DMS 273 (cell line): ENCODE measurements around the gene METRN.
"Not testable (repeated sequence)": the region's sequence is repeated elsewhere in the genome, so short reads cannot be mapped to it uniquely, and the experiment has no call there.

Experiments used
- DNase-seq: peaks from one replicate; lab custom pipeline; 2025; ENCODE audit not compliant: unreplicated experiment; lab: John Stamatoyannopoulos, UW

Gene METRN

DNA sequence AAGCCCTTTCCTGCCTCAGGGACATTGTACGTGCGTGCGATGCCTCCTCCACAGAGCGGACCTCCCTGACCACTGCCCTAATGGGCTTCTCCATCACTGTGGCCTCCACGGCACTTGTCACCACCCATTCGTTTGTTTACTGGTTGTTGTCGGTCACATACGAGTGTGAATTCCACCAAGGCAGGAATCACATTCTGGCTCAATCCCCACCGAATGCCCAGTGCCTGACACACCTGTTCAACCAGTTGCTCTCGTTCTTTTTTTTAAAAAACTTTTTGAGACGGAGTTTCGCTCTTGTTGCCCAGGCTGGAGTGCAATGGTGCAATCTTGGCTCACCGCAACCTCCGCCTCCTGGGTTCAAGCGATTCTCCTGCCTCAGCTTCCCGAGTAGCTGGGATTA lies 23.7 kb upstream of the METRN start:
- not testable (repeated sequence) for DNase-seq

DNA sequence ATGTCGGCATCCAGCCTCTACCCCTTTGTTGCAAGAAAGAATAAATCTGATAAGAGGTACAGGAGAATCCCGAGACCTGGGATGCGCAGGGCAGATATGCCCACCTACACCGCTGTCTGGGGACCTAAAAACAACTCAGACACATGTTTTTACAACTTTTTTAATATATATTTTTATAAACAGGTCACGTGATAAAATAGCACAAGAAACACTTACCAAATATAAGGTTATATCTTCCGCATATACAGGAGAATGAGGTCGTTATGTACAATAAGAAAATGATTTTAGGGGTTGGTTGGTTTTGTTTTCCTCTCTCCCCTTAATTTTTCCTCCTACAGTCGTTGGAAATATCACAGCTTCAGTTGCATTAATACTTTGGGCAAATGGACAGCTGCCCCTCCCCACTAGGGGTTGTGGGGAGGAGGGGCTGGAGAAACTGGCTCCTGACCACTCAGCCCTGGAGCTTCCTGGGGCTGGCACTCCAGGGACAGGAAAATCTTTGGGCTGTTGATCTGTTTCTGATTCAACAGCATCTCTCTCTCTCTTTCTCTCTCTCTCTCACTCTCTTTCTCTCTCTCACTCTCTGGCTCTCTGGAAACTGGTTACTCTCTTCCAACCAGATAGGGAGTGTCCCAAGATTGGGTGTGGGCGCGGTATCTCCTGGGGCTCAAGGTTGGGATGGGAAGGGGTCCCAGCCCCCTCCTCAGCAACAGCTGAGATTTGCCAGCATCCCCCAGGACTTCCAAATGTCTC lies 22.4 kb upstream of the METRN start:
- DNase-seq = no peak

DNA sequence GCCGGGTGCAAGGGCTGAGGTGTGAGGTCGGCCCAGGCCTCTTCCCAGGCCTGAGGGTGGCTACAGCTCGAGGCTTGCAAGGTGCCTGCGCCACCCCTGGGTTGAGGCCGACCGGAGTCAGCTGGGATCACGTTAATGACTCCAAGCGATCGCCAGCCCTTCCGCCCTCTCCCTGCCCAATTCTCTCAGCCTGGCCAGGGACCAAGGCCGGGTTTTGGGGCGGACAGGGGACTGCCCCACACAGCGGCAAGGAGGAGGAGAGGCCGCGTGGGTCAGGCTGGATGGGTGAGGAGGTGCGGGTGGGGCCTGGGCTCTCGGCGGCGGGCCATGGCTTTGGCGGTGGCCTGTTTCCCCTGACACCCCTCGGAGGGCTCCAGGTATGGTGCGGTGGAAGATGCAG lies 21.6 kb upstream of the METRN start:
- no peak for DNase-seq

DNA sequence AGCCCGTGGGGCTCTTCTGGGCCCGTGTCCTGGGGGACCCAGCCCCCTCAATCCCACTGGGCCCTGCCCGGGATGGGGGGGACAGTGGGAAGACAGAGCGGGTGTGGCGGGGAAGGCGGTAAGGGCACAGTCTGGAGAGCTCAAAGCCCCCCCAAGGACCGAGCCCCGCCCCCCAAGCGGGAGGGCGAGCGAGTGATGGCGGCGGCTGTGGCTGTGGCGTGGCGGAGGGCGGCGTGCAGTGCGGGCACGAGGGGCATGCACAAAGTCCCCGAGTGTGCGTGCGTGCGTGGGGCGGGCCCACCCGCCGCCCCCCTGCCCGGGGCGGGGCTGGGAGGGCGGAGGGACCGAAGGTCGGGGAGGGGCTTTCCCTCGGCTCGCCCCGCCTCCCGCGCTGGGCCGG lies 21.2 kb upstream of the METRN start:
- no peak for DNase-seq

DNA sequence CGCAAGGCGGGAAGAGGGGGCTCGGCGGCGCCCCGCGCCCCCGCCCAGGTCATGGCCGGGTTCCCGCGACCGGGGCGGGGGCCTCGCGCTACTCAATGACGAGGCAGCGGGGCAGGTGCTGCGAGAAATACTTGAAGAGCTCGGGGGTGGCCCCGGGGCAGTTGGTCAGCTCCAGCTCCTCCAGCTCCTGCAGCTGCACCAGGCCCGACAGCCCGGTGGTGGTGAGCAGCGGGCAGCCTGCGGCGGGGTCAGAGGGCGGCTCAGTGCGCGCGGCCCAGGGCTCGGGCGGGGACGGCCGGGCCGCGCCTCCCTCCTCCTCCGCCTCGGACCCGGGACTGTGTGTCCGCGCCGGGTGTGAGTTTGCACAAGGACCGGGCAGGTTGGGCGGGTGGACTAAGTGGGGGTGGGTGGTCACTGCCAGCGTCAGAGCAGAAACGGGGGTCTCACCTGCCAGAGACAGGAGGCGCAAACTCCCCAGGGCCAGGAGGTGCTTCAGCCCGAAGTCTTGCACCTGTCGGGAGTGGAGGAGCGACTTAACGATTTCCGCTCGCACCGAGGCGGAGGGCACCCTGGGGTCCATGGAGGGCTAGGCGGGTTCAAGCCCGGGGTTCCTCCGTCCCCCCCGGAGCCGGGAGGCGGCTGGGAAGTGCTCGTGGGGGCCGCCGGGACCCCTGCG lies 20.6 kb upstream of the METRN start:
- DNase-seq = no peak

DNA sequence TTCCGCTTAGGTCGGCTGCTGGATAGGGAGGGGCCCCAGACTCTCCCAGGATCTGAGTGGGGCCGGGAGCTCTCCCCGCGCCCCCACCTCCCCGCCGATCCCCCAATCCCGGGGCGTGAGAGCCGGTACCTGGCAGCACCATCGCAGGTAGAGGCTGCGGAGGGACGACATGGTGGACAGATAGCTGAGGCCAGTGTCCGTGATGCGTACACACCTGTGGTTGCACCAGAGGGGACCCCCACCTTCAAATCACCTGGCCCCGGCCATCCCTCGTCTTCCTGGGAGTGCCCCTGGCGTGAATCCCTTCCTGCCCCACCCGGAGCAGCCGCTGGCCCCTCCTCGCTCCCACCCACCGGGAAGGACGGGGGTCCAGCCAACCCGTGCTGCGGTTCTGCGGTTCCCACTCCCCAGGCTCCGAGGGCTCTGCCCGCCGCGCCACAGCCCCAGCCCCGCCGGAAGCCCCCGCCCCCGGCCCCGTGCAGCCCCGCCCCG lies 20.0 kb upstream of the METRN start:
- DNase-seq = no peak

DNA sequence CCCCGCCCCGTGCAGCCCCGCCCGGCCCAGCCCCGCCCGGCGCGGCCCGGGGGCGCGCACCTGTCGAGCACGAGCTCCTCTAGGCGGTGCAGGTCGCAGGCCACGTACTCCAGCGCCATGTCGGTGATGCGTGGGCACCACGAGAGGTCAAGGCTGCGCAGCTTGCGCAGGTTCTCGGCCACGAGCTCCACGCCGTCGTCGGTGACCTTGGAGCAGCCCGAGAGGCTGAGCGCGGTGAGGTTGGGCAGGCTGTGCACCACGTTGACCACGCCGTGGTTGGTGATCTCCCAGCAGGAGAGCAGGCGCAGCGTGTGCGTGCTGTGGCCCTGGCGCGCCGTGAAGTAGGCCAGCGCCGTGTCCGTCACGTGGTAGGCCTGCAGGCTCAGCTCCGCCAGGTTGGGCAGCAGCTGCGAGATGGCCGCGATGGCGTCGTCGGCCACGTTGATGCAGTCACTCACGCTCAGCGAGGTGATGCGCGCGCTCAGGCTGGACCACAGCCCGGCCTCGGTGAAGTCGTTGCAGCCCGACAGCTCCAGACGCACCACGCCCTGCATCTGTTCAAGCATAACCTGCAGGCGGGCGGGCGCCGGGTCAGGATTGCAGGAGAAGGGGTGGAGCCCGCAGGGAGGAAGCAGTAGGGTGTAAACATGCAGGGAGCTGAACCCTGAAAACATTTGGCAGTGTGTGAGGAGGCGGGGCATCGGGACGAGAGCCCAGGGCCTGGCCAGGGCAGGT lies 19.4 kb upstream of the METRN start:
- DNase-seq = no peak

DNA sequence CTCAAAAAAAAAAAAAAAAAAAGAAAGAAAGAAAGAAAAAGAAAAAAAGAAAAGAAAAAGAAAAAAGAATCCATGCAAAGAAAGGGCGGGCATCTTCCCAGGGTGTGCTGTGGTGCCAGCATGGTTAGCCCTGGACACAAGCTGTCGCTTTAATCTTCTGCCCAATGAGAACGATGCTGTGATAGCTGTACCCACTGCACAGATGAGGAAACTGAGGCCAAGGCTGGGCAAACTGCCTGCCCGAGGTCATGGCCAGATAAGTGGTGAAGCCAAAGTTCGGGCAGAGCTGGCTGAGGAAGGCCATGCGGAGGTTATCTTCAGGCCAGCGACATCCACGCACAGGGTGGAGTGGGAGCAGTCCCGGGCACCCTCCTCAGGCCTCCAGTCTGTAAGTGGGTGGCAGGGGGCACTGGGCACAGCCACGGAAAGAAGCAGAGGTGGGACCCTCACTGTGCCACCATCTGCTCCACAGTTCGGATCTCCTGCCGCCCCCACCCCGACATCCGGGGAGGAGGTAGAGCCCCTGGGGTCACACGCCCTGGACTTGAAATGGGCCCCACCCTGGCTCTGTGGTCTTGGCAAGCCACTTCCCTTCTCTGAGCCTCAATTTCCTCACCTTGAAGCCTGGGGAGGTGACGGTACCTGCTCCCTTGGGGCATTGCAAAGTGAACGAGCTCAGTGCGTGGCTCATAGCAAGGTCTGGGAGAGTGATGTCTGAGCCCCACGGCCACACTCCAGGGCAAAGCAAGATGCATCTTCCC lies 15.8 kb upstream of the METRN start:
- DNase-seq = no peak

DNA sequence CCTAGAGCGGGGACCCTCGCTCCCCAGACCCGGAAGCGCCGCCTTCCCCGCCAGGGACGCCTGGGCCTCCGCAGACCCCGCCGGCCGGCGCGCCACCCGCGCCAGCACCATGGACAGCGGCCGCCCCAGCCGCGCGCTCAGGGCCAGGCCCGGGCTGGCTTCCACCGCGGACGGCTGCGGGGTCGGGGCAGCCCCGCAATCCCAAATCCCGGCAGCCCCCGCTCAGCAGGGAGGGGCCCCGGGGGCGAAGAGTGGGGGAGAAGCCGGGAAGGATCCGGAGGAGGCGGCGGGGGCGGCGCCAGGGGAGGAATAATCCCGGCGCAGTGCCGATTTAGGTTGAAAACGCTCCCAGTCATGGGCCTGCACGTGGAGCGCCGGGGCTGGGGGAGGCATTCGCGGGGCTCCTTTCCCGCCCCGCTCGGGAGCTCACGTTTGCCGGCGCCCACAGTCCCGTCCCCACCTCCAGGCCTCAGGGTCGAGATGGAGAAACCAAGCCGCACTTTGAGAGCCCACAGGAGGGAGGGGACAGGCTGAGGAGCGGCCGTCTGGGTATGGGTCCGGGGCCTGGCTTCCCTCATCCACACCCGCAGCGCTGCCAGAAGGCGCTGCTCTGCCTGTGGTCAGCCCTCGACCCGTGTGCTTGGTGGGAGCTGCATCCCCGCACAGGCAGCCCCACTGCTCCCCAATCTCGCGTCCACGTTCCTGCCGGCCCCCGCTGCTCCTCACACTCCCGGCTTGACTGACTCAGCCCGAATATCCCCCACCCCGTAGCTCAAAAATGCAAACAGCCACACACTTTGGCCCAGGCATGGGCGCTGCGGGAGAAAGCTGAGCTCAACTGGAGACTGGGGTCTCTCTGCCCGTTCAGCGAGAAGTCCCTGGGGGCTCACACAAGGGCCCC lies 14.0 kb upstream of the METRN start:
- DNase-seq = no peak

DNA sequence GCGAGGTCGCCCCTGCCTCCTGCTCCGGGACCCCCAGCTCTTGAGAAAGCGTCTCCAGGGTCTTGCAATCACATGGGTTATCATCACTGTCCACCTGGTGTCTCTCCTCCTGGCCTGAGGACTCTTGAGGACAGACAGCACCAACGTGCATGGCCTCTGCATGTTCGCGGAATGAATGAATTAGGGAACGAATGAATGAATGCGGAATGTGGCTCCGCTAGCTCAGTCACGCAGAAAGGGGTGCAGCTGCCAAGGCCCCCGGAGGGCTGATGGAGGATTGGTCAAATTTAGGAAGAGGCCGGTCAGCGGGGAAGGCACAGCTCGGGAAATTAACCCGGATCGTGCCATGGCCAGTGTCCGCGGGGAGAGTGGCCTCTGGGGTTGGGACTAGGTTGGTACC lies 12.6 kb upstream of the METRN start:
- DNase-seq = no peak

DNA sequence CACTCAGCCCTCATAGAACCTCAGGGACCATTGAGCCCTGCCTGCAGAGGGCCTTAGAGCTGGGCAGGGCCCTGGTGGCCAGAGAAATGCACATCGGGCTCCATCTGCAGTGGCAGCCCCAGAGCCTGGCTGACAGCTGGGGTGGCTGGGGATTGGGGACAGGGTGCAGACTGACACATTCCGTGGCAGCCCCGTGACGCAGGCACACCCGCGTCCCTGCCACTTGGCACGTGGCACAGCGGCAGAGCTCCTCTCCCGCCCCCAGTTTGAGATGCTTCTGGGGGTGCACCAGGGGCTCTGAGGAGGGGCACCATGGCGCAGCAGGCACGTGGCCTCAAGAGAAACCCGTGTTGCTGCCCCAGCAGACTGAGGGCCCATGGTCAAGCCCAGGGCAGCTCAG lies 11.5 kb upstream of the METRN start:
- DNase-seq = no peak

DNA sequence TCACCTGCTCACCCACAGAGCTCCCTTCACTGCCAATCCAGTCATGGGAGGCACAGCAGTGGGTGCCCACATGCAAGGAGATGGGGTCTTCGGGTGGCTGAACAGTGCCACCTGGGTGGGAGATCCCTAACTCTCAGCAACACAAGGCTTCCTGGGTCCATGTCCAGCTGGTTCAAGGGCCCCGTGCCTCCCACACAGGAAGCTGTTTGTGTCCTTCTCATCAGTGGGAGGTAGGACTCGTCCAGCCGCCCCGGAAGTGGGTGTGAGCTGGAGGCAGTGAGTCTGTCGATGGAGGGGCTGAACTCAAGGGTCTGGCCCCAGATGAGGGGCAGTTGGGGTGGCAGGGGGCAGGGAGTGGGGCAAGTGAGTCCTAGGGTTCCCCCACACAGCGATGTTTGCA lies 10.9 kb upstream of the METRN start:
- DNase-seq = no peak

DNA sequence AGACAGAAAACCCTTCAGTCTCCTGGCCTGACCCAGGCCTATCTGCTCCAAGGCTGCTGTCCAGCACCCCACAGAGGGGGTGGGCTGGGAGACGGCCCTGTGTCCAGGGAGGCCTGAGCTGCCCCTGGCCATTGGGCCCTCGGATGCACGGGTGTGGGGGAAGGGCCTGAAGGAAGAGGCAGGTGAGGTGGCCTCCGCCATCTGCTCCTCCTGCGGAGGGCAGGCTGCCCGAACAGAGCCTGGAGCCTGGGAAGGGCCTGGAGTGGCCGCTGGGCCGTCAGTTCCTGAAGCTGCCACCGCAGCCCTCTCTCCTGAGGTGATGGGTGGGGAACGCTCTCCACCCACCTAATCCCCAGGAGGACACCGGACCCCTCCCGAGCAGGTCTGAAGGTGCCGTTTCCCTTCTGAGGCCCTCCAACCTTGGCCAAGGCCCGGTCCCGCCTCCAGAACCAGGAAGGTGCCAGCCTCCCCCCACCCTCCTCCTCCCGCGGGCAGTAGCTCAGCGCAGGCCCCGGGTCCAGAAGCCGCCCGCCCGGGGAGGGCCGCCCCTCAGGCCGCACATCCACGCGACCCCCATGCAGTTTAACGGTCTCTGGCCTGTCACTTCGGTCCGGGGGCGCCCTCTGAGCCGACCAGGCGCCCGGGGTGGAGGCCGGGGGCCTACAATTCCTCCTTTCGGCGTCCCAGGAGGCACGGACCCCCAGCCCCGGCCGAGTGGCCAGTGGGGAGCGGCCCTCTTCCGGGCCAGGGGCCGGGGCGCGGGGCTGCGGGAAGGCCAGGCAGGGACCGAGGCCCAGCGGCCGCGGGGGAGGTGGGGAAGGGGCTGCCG lies 10.2 kb upstream of the METRN start:
- peak; percentile 69 for DNase-seq

DNA sequence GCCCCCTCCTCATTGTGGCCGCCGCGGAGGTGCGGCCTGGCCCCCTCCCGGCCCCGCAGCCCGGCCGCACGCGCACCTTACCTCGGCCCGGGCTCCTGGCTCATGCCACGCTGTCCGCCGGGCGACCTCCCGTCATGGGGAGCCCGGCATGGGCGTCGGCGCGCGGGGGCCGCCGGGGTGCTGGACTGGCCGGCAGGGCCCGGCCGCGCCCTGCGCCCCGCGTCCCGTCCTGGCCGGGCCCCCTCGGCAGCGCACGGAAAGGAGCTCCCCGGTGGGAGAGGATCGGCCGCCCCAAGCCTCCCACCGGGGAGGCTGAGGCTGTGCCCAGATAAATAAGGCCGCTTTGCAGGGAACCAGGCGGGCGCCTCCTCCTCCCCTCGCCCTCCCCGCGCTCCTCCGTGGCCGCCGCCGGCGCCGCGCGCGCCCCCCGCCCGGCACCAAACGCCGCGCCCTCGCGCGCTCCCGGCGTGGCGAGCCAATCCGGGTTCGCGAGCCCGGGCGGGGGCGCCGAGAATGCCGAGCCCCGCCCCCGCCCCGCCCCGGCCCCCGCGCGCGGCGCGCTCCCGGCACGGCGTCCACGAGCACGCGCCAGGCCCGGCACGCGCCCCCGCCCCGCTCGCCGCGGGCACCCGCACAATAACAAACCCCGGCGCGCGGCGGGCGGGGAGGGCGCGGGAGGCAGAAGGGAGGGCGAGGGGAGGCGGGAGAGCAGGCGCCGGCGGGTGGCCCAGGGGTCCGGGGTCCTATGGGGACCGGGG lies 9.3 kb upstream of the METRN start, which contains the start of gene FBXL16:
TSS of gene FBXL16 (minus strand) at position 371 of the 758 bp plus-strand sequence. CDS start 8,396 bp downstream, outside the sequence.
- peak; percentile 96 for DNase-seq

DNA sequence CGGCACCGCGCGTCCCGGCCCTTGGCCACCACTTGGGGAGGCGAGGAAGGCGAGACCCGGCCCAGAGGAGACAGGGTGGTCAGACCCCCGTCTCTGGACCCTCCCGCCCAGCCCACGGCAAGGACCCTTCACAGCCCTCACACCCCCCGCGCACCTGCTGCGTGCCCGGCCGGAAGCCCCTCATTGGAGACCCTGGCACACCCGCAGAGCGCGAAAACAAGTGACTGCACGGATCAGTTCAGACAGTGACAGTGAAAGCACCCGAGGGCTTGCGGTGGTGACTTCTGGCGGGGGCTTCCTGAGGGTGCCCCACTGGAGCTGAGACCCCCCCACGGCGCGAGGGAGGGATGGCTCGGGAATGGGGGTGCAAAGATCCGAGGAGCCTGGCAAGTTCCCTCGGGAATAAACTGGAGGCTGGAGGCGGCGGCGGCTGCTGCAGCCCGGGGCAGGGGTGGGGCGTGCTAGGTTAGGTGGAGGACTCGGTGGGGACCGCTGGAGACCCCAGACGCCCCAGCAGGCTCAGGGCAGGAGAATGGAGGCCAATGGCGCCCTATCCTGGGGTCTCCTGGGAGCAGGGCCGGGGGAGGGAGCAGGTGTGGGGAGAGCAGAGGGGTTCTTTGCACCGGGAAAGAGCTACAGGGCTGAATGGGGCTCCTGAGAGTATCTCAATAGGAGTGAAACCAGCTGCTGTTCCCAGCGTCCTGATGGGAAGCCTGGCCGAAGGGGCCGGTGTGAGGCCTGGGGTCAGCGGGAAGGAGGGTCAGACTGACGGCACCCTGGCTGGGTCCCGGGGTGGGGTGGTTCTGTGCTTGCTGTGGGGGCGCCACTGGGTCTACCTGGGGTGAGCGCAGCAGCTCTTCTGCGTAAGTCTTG lies 8.5 kb upstream of the METRN start:
- peak; percentile 69 for DNase-seq

DNA sequence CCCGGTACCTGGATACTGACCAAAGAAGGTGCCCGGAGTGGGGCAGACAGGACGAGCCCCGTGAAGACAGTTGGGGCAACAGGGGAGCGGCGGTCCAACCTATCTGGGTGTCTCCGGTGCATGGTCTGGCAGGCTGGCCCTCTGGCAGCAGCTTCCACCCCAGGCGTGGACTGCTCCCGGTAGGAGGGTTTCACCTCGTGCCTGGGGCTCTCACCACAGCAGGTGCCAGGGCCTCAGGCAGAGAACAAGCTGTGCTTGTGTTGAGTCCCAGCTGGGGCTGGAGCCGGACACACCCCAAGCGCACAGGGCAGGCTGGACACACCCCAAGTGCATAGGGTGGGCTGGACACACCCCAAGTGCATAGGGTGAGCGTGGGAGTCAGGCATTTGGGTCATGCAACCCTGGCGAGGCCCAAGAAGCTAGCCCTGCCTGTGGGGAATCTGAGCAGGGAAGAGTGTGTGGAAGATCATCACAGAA lies 7.8 kb upstream of the METRN start:
- peak; percentile 68 for DNase-seq

DNA sequence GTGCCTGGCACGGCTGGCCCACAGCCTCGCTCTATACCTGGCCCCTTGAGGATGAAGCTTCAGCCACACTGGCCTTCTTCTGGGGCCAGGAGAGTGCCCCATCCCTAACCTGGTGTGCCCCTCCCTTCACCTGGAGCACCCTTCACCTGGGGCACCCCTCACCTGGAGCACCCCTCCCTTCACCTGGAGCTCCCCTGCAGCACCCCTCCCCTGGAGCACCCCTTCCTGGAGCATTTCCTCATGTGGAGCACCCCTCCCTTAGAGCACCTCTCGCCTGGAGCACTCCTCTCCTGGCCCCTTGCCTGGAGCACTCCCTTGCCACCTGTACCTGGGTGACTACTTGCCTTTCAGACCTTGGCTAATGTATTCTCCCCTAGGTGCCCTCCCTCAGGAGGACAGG lies 6.9 kb upstream of the METRN start:
- DNase-seq = no peak
